Measurements from ENCODE around the gene PFKFB3.

DNA sequence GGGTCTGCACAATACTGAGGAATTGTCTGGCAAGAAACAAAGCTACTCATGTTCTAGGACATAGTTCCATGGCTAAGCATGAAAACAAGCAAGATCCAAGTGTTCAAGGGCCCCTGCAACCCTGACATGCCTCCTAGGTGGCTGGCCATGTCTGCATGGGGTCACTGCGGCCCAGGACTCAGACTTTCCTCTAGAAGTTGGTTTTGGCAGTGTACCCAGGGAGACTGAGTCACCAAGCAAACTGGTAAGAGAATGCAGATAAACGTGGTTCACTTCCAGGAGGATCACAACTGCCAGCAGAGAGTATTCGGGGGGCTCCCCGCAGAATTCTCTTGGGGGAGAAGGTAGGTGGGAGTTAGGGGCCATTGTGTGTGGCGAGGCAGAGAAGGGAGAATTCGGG is 7.4 kb upstream of the PFKFB3 start:
- TF ChIP-seq EZH2phosphoT487 (IDR thresholded peaks at IDR 0.05) (no peak), EZH2 (IDR thresholded peaks at IDR 0.05) (no peak)
- TF ChIP-seq, protein P1, sequence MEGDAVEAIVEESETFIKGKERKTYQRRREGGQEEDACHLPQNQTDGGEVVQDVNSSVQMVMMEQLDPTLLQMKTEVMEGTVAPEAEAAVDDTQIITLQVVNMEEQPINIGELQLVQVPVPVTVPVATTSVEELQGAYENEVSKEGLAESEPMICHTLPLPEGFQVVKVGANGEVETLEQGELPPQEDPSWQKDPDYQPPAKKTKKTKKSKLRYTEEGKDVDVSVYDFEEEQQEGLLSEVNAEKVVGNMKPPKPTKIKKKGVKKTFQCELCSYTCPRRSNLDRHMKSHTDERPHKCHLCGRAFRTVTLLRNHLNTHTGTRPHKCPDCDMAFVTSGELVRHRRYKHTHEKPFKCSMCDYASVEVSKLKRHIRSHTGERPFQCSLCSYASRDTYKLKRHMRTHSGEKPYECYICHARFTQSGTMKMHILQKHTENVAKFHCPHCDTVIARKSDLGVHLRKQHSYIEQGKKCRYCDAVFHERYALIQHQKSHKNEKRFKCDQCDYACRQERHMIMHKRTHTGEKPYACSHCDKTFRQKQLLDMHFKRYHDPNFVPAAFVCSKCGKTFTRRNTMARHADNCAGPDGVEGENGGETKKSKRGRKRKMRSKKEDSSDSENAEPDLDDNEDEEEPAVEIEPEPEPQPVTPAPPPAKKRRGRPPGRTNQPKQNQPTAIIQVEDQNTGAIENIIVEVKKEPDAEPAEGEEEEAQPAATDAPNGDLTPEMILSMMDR (IDR thresholded peaks at IDR 0.05) = no peak

Measured in neural progenitor cell (in vitro differentiated cells).